GM18858 (cell line): ENCODE data around the gene RNF168.
A peak's percentile ranks its signal among the peaks of the same experiment; 100 is the strongest.
"Not testable (repeated sequence)": the region's sequence is repeated elsewhere in the genome, so short reads cannot be mapped to it uniquely, and the experiment has no call there.

ENCODE experiments used
- ATAC-seq: cut with Tn5 transposase; IDR thresholded peaks from one replicate; pipeline ENCODE4 v1.9.1; 2021; ENCODE audit not compliant: unreplicated experiment

The RNF168 gene, protein sequence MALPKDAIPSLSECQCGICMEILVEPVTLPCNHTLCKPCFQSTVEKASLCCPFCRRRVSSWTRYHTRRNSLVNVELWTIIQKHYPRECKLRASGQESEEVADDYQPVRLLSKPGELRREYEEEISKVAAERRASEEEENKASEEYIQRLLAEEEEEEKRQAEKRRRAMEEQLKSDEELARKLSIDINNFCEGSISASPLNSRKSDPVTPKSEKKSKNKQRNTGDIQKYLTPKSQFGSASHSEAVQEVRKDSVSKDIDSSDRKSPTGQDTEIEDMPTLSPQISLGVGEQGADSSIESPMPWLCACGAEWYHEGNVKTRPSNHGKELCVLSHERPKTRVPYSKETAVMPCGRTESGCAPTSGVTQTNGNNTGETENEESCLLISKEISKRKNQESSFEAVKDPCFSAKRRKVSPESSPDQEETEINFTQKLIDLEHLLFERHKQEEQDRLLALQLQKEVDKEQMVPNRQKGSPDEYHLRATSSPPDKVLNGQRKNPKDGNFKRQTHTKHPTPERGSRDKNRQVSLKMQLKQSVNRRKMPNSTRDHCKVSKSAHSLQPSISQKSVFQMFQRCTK

GRCh38 chr3:196503196-196504076 is at the start of gene RNF168:
Gene RNF168, minus strand, starts transcription at chr3:196503768. Its CDS starts 595 bp downstream, at chr3:196503173.
- ATAC-seq = peak; percentile 81

DNA sequence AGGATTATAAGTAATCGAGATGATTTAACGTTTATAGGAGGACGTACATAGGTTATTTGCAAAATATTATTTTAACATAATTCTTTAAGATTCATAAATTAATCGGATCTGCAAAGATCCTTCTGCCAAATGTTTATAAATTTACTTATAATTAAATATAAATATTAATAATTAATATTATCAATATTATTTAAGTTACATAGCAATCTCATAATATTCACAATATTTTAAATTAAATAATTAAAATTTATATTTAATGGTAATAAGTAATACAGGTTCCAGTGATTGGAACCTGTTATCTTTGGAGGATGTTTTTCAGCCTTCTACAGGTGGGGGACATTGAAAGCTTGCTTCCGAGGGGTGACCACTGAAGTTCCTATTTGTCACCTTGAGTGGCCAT is 48.7 kb upstream of the RNF168 start:
- ATAC-seq = no peak

DNA sequence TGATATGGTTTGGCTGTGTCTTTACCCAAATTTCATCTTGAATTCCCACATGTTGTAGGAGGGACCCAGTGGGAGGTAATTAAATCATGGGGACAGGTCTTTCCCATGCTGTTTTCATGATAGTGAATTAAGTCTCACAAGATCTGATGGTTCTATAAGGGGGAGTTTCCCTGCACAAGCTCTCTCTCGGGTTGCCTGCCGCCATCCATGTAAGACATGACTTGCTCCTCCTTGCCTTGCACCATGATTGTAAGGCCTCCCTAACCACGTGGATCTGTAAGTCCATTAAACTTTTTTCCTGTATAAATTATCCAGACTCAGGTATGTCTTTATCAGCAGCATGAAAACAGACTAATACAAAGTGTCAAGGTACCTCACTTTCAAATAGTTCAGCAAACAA is 46.6 kb upstream of the RNF168 start:
- ATAC-seq = not testable (repeated sequence)

DNA sequence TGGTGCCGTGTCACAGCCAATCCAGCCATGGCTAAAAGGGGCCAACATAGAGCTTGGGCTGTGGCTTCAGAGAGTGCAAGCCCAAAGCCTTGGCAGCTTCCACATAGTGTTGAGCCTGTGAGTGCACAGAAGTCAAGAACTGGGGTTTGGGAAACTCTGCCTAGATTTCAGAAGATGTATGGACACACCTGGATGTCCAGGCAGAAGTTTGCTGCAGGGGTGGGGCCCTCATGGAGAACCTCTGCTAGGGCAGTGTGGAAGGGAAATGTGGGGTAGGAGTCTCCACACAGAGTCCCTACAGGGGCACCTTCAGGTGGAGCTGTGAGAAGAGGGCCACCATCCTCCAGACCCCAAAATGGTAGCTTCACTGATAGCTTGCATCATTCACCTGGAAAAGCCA is 45.7 kb upstream of the RNF168 start:
- not testable (repeated sequence) for ATAC-seq

- no peak for ATAC-seq
Measured at GRCh38 chr3:196547067-196547466, 43.5 kb upstream of the RNF168 start.

- ATAC-seq = no peak
Measured at GRCh38 chr3:196546537-196546936, 43.0 kb upstream of the RNF168 start.

- ATAC-seq = no peak
Measured at GRCh38 chr3:196544491-196544992, 41.0 kb upstream of the RNF168 start.

DNA sequence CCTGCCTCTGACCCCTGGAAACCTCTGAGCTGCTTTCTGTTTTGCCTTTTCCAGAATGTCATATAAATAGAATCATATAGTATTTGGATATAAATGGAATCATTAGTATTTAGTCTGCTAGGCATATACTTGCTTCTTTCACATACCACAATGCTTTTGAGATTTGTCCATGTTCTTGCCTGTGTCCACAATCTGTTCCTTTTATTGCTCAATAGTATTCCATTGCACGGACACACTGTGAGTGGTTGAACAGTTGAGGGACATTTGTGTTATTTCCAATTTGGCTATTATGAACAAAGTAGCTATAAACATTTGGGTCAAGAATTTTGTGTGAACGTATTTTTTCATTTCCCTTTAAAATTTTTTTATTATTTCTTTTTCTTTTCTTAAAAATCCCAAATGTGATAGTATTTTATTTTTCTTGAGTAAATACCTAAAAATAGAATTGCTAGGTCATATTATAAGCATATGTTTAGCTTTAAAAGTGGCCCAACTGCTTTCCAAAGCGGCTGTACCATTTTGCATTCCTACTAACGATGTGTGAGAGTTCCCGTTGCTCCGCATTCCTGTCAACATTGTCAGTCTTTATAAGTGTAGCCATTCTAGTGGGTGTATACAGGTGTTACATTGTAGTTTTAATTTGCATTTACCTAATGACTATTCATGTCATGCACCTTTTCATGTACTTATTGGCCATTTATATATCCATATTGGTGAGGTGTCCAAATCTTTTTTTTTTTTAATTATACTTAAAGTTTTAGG is 38.3 kb upstream of the RNF168 start:
- no peak for ATAC-seq

GRCh38 chr3:196537319-196537984 is 33.9 kb upstream of the RNF168 start:
- ATAC-seq = no peak

DNA sequence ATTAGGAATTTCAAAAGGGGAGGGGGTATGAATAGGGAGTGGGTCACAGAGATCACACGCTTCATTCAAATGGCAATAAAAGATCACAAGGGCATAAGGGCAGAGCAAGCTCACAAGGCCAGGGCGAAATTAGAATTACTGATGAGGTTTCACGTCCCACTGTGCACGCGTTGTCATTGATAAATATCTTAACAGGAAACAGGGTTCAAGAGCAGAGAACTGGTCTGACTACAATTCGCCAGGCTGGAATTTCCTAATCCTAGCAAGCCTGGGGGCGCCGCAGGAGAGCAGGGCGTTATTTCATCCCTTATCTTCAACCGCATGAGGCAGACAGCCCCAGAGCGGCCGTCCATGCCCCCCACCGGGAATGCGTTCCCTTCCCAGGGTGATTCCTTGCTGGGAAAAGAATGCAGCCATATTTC is 29.7 kb upstream of the RNF168 start:
- no peak for ATAC-seq

DNA sequence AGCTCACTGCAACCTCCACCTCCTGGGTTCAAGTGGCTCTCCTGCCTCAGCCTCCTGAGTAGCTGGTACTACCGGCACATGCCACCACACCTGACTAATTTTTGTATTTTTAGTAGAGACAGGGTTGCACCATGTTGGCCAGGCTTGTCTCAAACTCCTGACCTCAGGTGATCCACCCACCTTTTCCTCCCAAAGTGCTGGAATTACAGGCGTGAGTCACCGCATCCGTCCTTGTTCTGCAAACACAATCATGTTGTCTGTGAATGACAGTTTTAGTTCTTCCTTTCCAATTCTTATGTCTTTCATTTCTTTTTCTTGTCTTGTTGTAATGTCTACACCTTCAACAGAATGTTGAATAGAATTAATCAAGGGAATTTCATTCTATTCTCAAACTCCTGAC is 27.9 kb upstream of the RNF168 start:
- ATAC-seq = no peak

GRCh38 chr3:196528639-196529233 is 25.2 kb upstream of the RNF168 start:
- no peak for ATAC-seq

DNA sequence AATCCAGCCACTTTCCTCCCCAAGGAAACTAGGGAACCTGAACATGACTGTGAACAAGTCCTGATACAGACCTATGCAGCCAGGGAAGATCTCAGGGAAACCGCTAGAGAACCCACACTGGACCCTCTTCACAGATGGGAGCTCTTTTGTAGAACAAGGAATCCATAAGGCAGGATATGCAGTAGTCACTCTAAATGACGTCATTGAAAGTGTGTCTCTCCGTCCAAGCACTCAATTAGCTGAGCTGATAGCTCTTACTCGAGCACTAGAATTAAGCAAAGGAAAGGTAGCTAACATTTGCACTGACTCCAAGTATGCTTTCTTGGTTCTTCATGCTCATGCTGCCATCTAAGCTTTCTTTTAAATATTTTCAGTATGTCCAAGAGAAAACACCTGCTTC is 21.6 kb upstream of the RNF168 start:
- ATAC-seq = no peak

GRCh38 chr3:196524527-196524926 is 21.0 kb upstream of the RNF168 start:
- ATAC-seq = no peak

GRCh38 chr3:196523841-196524240 is 20.3 kb upstream of the RNF168 start:
- ATAC-seq = no peak

GRCh38 chr3:196521291-196521690 is 17.7 kb upstream of the RNF168 start:
- ATAC-seq = not testable (repeated sequence)

DNA sequence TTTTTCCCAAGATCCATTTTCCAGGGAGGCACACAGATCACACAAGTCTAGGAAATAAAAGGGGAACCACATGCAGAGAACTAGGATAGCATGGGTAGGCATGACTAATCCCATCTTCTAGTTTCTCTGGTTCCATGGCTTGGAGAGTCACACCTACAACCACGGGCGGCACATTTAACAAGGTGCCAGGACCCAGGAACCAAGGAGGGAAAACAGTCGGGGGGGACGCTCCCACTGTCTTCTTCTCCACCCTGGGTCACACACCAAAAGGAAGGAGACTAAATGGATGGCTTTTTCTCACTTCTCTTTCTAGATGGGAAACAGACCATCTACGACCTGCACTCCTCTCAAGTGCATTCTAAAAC is 16.1 kb upstream of the RNF168 start:
- ATAC-seq = no peak

GRCh38 chr3:196518966-196519717 is 15.6 kb upstream of the RNF168 start:
- ATAC-seq = no peak

DNA sequence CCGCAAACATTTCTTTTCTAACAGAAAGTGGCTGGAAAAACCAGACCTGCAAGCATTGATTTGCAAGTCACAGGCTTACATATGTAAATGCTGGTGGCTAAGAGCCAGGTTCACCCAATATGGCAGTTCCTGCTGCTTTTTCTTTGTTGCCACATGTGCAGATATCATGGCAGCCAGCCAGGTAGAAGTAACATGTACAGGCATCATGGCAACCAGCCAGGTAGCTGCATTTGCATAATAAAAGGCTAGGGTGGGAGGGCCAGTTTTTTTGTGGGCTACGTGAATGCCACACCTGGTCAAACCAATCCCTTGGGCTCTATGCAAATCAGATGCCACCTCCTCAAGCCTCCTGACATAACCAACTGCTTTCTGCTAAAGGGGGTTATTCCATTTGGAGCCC is 14.4 kb upstream of the RNF168 start:
- no peak for ATAC-seq
